ENCODE data around the gene MED12L. TPM values are rescaled to one million over a fixed set of nuclear protein-coding genes. Genes with fewer than 3 reads are reported as not detected.

MED12L gene
- total and polyA plus RNA-seq, 9 donors = 0.15 to 2.4 (median 0.75) TPM

DNA sequence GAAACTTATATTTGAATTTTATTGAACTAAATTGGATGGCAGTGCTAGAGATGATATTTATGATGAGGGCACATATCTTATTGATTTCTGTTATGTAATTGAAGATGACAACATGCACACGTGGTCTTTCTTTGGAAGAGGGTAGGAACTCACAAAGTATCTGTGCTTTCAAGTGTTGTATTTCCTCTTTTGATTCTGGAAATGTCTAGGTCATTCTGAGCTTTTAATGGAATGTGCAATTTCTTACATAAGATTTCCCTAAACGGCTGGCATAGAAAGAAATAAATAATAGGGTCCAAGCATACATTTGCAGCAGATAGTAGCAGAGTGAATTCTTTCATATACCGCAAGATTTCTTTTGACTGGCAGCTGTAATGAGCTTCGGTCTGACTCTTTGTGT, 127.7 kb downstream of the MED12L start:
- TF ChIP-seq CTCF (IDR thresholded peaks at IDR 0.05) (no peak), EP300 (IDR thresholded peaks at IDR 0.05) (no peak), POLR2A (IDR thresholded peaks at IDR 0.05) (no peak)
- 75 to 78% (median 75%) methylated on average over 4 of the region's 4 CpGs for WGBS, 3 donors
- Histone ChIP-seq H3K4me3 (no peak overlapping the region), H3K36me3 (no peaks in the 10 kb centered on the region), H3K27me3 (no peaks in the 10 kb centered on the region), H3K27ac (no peak overlapping the region), H3K9me3 (no peaks in the 10 kb centered on the region), H3K4me1 (ENCODE audit: insufficient read depth) (no peaks in the 10 kb centered on the region)
- no peak for DNase-seq
- intact Hi-C loops (cut with DNase I) = no loop called here

- Histone ChIP-seq H3K9me3 (no peaks in the 10 kb centered on the region), H3K27ac (no peak overlapping the region), H3K27me3 (no peaks in the 10 kb centered on the region), H3K36me3 (no peaks in the 10 kb centered on the region), H3K4me1 (ENCODE audit: insufficient read depth) (no peaks in the 10 kb centered on the region), H3K4me3 (no peak overlapping the region)
- 92 to 93% (median 92%) methylated on average over 5 of the region's 5 CpGs for WGBS, 3 donors
- intact Hi-C loops (cut with DNase I) = no loop called here
- DNase-seq = no peak
- TF ChIP-seq CTCF (IDR thresholded peaks at IDR 0.05) = no peak
- TF ChIP-seq POLR2A (IDR thresholded peaks at IDR 0.05) = no peak
- TF ChIP-seq EP300 (IDR thresholded peaks at IDR 0.05) = no peak
Measured at GRCh38 chr3:151213881-151214280, 128.4 kb downstream of the MED12L start.

DNA sequence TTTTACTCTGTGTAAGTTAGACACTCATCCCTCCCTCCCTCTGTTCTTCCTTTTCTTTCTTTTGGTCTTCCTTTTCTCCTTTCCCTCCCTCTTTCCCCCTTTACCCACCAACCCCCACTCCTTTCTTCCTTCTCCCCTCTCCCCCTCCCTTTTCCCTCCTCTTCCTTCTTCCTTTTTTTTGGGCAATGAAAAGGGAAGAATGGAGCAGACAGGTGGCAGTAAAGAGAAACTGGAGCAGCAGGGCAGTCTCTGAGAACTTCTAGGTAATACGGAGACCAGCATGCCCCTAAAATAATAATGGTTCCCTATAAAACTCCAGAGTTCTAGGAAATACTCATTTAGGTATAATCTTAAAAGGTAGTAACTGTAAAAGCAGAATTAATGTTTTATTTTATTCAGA, 129.0 kb downstream of the MED12L start:
- 82 to 87% (median 85%) methylated on average over 1 of the region's 1 CpG for WGBS, 3 donors
- DNase-seq = no peak
- no peaks in the 10 kb centered on the region for H3K27me3 ChIP-seq
- no peaks in the 10 kb centered on the region for H3K9me3 ChIP-seq
- H3K36me3 ChIP-seq = no peaks in the 10 kb centered on the region
- no peaks in the 10 kb centered on the region for H3K4me1 ChIP-seq (ENCODE audit: insufficient read depth)
- no peak overlapping the region for H3K4me3 ChIP-seq
- H3K27ac ChIP-seq = no peak overlapping the region
- TF ChIP-seq POLR2A (IDR thresholded peaks at IDR 0.05) = no peak
- TF ChIP-seq EP300 (IDR thresholded peaks at IDR 0.05) = no peak
- no peak for TF ChIP-seq CTCF (IDR thresholded peaks at IDR 0.05)
- intact Hi-C loops (cut with DNase I) = no loop called here

- Histone ChIP-seq H3K27ac (no peak overlapping the region), H3K36me3 (no peaks in the 10 kb centered on the region), H3K4me3 (no peak overlapping the region), H3K4me1 (ENCODE audit: insufficient read depth) (no peaks in the 10 kb centered on the region), H3K9me3 (no peaks in the 10 kb centered on the region), H3K27me3 (no peaks in the 10 kb centered on the region)
- intact Hi-C loops (cut with DNase I) = no loop called here
- 73 to 84% (median 83%) methylated on average over 3 of the region's 3 CpGs for WGBS, 3 donors
- no peak for TF ChIP-seq POLR2A (IDR thresholded peaks at IDR 0.05)
- TF ChIP-seq CTCF (IDR thresholded peaks at IDR 0.05) = no peak
- no peak for TF ChIP-seq EP300 (IDR thresholded peaks at IDR 0.05)
- DNase-seq = no peak
Measured at GRCh38 chr3:151216641-151217607, 131.5 kb downstream of the MED12L start.

Measured in ovary (tissue), 9 donors.